ENCODE data around the gene AAGAB. TPM values are rescaled to one million over a fixed set of nuclear protein-coding genes. Genes with fewer than 3 reads are reported as not detected.
"Not testable (repeated sequence)": the region's sequence is repeated elsewhere in the genome, so short reads cannot be mapped to it uniquely, and the experiment has no call there.

Gene AAGAB
- total RNA-seq, 4 donors from 2014 or later, result 11.4 to 35.1 (median 18.0) TPM

DNA sequence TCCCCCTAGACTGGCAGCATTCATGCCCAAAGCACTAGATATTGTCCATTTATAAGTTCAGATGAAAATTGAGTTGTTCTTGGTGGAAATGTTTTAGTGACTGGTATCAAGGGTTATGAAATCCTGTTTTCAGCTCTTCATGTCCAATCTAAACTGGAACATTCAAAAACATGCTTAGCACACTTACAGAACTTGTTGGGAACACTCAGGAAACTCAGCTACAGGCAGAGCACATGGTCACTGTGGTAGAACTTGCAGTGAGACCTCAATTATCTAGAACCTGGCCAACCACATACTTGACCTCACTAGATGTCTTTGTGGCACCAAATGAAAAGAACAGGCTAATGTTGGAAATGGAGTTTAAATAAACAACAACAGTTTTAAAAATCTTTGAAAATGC, 100.2 kb downstream of the AAGAB start:
- no peak for DNase-seq (ENCODE audit: low spot score in 2 of 2)
- TF ChIP-seq, protein P1, sequence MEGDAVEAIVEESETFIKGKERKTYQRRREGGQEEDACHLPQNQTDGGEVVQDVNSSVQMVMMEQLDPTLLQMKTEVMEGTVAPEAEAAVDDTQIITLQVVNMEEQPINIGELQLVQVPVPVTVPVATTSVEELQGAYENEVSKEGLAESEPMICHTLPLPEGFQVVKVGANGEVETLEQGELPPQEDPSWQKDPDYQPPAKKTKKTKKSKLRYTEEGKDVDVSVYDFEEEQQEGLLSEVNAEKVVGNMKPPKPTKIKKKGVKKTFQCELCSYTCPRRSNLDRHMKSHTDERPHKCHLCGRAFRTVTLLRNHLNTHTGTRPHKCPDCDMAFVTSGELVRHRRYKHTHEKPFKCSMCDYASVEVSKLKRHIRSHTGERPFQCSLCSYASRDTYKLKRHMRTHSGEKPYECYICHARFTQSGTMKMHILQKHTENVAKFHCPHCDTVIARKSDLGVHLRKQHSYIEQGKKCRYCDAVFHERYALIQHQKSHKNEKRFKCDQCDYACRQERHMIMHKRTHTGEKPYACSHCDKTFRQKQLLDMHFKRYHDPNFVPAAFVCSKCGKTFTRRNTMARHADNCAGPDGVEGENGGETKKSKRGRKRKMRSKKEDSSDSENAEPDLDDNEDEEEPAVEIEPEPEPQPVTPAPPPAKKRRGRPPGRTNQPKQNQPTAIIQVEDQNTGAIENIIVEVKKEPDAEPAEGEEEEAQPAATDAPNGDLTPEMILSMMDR (IDR thresholded peaks at IDR 0.05), result no peak
- TF ChIP-seq POLR2A (IDR thresholded peaks at IDR 0.05) (no peak), EP300 (IDR thresholded peaks at IDR 0.05) (no peak)
- H3K36me3 ChIP-seq, result no peaks in the 10 kb centered on the region
- no peaks in the 10 kb centered on the region for H3K9me3 ChIP-seq
- no peak overlapping the region for H3K27ac ChIP-seq
- no peak overlapping the region for H3K4me3 ChIP-seq
- H3K4me1 ChIP-seq, result peaks cover 0 to 34% (median 12%) of the 10 kb centered on the region in 4 donors
- H3K27me3 ChIP-seq, result no peaks in the 10 kb centered on the region

- H3K4me1 ChIP-seq, result peaks cover 0 to 42% (median 23%) of the 10 kb centered on the region in 4 donors
- H3K27me3 ChIP-seq; H3K4me3 ChIP-seq; DNase-seq (ENCODE audit: low spot score in 2 of 2); H3K36me3 ChIP-seq; H3K9me3 ChIP-seq; H3K27ac ChIP-seq: not testable (repeated sequence)
- WGBS, 2 donors, result 95 to 96% methylated on average over 6 of the region's 6 CpGs
These were observed 101.4 kb downstream of the AAGAB start for GRCh38 chr15:67153044-67153443.

DNA sequence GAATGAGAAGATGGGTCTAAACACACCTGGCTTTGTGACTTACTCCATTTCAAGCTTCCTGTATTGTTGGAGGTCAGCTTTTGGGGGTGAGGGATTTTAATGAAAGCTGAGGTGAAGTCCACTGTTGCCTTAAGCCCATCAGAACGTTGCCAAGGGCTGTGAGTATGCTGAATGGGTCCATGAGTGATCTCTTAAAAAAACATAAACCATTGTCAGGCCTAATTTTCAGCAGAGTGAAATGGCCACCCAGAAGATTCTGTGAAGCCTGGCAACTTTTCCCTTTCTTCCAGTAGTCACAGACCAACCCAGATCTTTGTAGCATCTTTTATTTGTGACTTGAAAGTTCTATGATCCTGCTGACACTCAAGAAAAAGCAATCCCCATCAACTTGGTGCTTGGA, 102.0 kb downstream of the AAGAB start:
- DNase-seq (ENCODE audit: low spot score in 2 of 2), result no peak

More for the DNA sequence above, 102.0 kb downstream of the AAGAB start:
- no peaks in the 10 kb centered on the region for H3K9me3 ChIP-seq
- no peaks in the 10 kb centered on the region for H3K36me3 ChIP-seq
- 67 to 76% methylated on average over 1 of the region's 1 CpG for WGBS, 2 donors
- H3K27ac ChIP-seq, result no peak overlapping the region
- TF ChIP-seq, protein P1 (IDR thresholded peaks at IDR 0.05), result no peak
- TF ChIP-seq POLR2A (IDR thresholded peaks at IDR 0.05), result no peak
- no peak for TF ChIP-seq EP300 (IDR thresholded peaks at IDR 0.05)
- peaks cover 0 to 42% (median 26%) of the 10 kb centered on the region in 4 donors for H3K4me1 ChIP-seq
- no peak overlapping the region for H3K4me3 ChIP-seq
- H3K27me3 ChIP-seq, result no peaks in the 10 kb centered on the region

Other genes starting within 250 kb of the AAGAB start
- 10 to 100 TPM; 36.3 to 68.6 (median 44.1) TPM for gene SMAD3, start 189.1 kb downstream of the AAGAB start, total RNA-seq
- gene IQCH, start 125 bp upstream of the AAGAB start, total RNA-seq, result 1 to 10 TPM in 2 of 4 donors, under 1 TPM in 2; 0.66 to 3.0 (median 2.0) TPM